Endothelial cell of umbilical vein (primary cell): ENCODE results near the gene TSPAN18. TPM values are rescaled to one million over a fixed set of nuclear protein-coding genes. Genes with fewer than 3 reads are reported as not detected.

Source experiments
- BruUV-seq: library from RNA; stranded (reverse); fragments of 400-500 nt; replicated peaks from 2 replicates; lab custom pipeline; 2021; lab: Mats Ljungman, UMichigan
- CTCF ChIA-PET: fragments of 300-600, 350-600 bp; sonication (Branson Sonifier 250); formaldehyde crosslinking; loops from one replicate; lab custom pipeline; 2021; ENCODE audit warnings: antibody characterized with exemption, inconsistent platforms; lab: Charles Lee
- POLR2A ChIA-PET: fragments of 300-600, 350-600 bp; sonication (Branson Sonifier 250); formaldehyde crosslinking; loops from one replicate; lab custom pipeline; 2021; ENCODE audit warnings: antibody characterized with exemption, inconsistent platforms; lab: Charles Lee
- DNase-seq: peaks from one replicate; pipeline ENCODE4 v3.0.0-alpha.2; 2011; ENCODE audit warnings: low read depth, low spot score
- FAIRE-seq: peaks from 2 replicates; lab custom pipeline; 2011; peaks lifted over from hg19 to GRCh38; lab: Jason Lieb, UNC
- H2AFZ ChIP-seq: 2 replicates; pipeline ENCODE4 v1.6.0; 2012; ENCODE audit warnings: low read depth, low read length, control low read depth, inconsistent platforms
- H3K27ac ChIP-seq: 2 replicates; pipeline ENCODE4 v1.5.1; 2011; ENCODE audit warnings: low read depth, mild to moderate bottlenecking, control low read depth, low read length, moderate library complexity; ENCODE audit not compliant: insufficient read depth
- H3K27me3 ChIP-seq, 2 experiments: 2 replicates each; pipeline versions ENCODE4 v1.6.0 to v1.6.1; 2011; ENCODE audit warnings: low read length in 2 of 2, mixed read lengths in 1 of 2; ENCODE audit not compliant: control insufficient read depth in 2 of 2, insufficient read depth in 2 of 2
- H3K36me3 ChIP-seq, 2 experiments: 2 replicates in 1 of 2; 3 replicates in 1 of 2; pipeline ENCODE4 v1.5.1; 2011; ENCODE audit warnings: low read length in 2 of 2, mild to moderate bottlenecking in 1 of 2, moderate library complexity in 1 of 2; ENCODE audit not compliant: control insufficient read depth in 2 of 2, insufficient read depth in 2 of 2; ENCODE audit errors: extremely low read depth in 1 of 2
- H3K4me1 ChIP-seq: 3 replicates; pipeline ENCODE4 v1.5.1; 2011; ENCODE audit warnings: mild to moderate bottlenecking, low read length; ENCODE audit not compliant: control insufficient read depth, insufficient read depth; ENCODE audit errors: extremely low read depth
- H3K4me2 ChIP-seq: 2 replicates; pipeline ENCODE4 v1.6.1; 2011; ENCODE audit warnings: low read length, control low read depth, mixed read lengths; ENCODE audit not compliant: insufficient read depth
- H3K4me3 ChIP-seq, 3 experiments: fragments of 200-600 bp in 1 of 3; sonication (generic), shearing (Covaris generic) in 1 of 3; replicated peaks in 1 of 3; 2 replicates each; pipeline ENCODE4 v1.5.1; 2011 to 2016; ENCODE audit warnings: control low read depth in 3 of 3, low read length in 3 of 3, mild to moderate bottlenecking in 2 of 3, inconsistent platforms in 1 of 3, low read depth in 1 of 3, moderate library complexity in 1 of 3; ENCODE audit not compliant: insufficient read depth in 1 of 3
- H3K79me2 ChIP-seq: 2 replicates; pipeline ENCODE4 v1.6.0; 2012; ENCODE audit warnings: low read length, inconsistent platforms; ENCODE audit not compliant: control insufficient read depth, insufficient read depth
- H3K9ac ChIP-seq: replicated peaks from 2 replicates; pipeline ENCODE3; 2011; ENCODE audit warnings: low read length, control low read depth; ENCODE audit not compliant: insufficient read depth; ENCODE audit errors: extremely low read depth
- H3K9me1 ChIP-seq: replicated peaks from 3 replicates; pipeline ENCODE4 v1.6.0; 2011; ENCODE audit warnings: mild to moderate bottlenecking, low read length; ENCODE audit not compliant: control insufficient read depth, insufficient read depth; ENCODE audit errors: extremely low read depth
- H3K9me3 ChIP-seq: replicated peaks from 2 replicates; pipeline ENCODE4 v1.5.1; 2012; ENCODE audit warnings: low read length, inconsistent platforms; ENCODE audit not compliant: control insufficient read depth, insufficient read depth
- H4K20me1 ChIP-seq: replicated peaks from 2 replicates; pipeline ENCODE3; 2011; ENCODE audit warnings: mild to moderate bottlenecking, low read length; ENCODE audit not compliant: control insufficient read depth, insufficient read depth; ENCODE audit errors: extremely low read depth
- EZH2 ChIP-seq: IDR thresholded peaks from 2 replicates; pipeline ENCODE4 v1.6.1; 2012; ENCODE audit warnings: borderline replicate concordance, low read depth, mild to moderate bottlenecking, moderate library complexity, low read length, inconsistent platforms; ENCODE audit not compliant: severe bottlenecking
- GATA2 ChIP-seq: IDR thresholded peaks from 2 replicates; pipeline ENCODE4 v1.7.0; 2011; ENCODE audit warnings: low read depth, mild to moderate bottlenecking, moderate library complexity, mixed read lengths, low read length; ENCODE audit not compliant: insufficient read length, insufficient read depth
- JUN ChIP-seq: IDR thresholded peaks from 2 replicates; pipeline ENCODE4 v1.6.1; 2011; ENCODE audit warnings: borderline replicate concordance, low read depth; ENCODE audit not compliant: insufficient read length, insufficient read depth
- MAX ChIP-seq: IDR thresholded peaks from 2 replicates; pipeline ENCODE4 v1.6.1; 2011; ENCODE audit not compliant: insufficient read depth, insufficient read length
- MYC ChIP-seq: IDR thresholded peaks from one replicate; pipeline ENCODE4 v1.6.1; 2011; ENCODE audit warnings: mild to moderate bottlenecking, low read depth, low read length
- POLR2A ChIP-seq: IDR thresholded peaks from 2 replicates; pipeline ENCODE4 v1.6.1; 2012; ENCODE audit warnings: low read depth, mild to moderate bottlenecking, control low read depth, low read length
- POLR2AphosphoS5 ChIP-seq: IDR thresholded peaks from 2 replicates; pipeline ENCODE4 v1.6.1; 2012; ENCODE audit warnings: low read depth, mild to moderate bottlenecking, control low read depth, low read length, moderate library complexity; ENCODE audit not compliant: insufficient read depth
- dilution Hi-C: fragments of 300-500 bp; cut with MboI; formaldehyde crosslinking; loops from one replicate; pipeline ENCODE4 v1.15.0; 2019; ENCODE audit warnings: low sequenced_read_pairs; ENCODE audit not compliant: extremely low pct_ligation_motif_present
- intact Hi-C: fragments of 100-400 bp; cut with micrococcal nuclease; formaldehyde crosslinking; loops from one replicate; pipeline ENCODE4 v1.10.0; 2022
- polyA plus RNA-seq, 4 experiments: library from polyadenylated mRNA; depleted of rRNA in 3 of 4; stranded (reverse) in 3 of 4; unstranded in 1 of 4; fragments of >200 nt; gene quantifications; 2 replicates each; pipeline versions ENCODE4 v1.2.1 to v1.2.3, GENCODE V29; 2011 to 2012; ENCODE audit warnings: missing spikeins in 1 of 4
- total RNA-seq: library from RNA; stranded (reverse); gene quantifications from 2 replicates; pipeline ENCODE4 v1.2.3, GENCODE V29; 2021

The TSPAN18 gene
- total and polyA plus RNA-seq, 2 donors (not counting 3 experiments of a cell fraction or from before 2014, with no cell fraction given), result 32.2 to 118 TPM

GRCh38 chr11:44808053-44808753 lies 81.4 kb downstream of the TSPAN18 start:
- Histone ChIP-seq H3K79me2 (no peaks in the 10 kb centered on the region), H4K20me1 (no peaks in the 10 kb centered on the region), H3K36me3 (no peaks in the 10 kb centered on the region), H3K9ac (no peak overlapping the region), H3K4me2 (no peak overlapping the region), H3K9me3 (no peaks in the 10 kb centered on the region), H3K27me3 (peaks cover 6 to 11% of the 10 kb centered on the region in 2 experiments), H3K27ac (no peak overlapping the region), H3K4me1 (peaks cover 11% of the 10 kb centered on the region), H3K4me3 (no peak overlapping the region), H3K9me1 (no peaks in the 10 kb centered on the region), H2AFZ (no peak overlapping the region)
- BruUV-seq, result no TSS peak
- intact Hi-C loops, result no loop called here
- no peak for TF ChIP-seq POLR2AphosphoS5
- TF ChIP-seq POLR2A, result no peak
- no peak for TF ChIP-seq MAX
- dilution Hi-C loops, result no loop called here
- ChIA-PET CTCF (interaction anchor here (1.0 kb wide), 1 partner anchor 20 kb away, joined by 3 read pairs; no protein-coding TSS in a partner anchor), POLR2A (no interaction called here)
- DNase-seq (no peak), FAIRE-seq (no peak)

GRCh38 chr11:44809283-44809682 lies 82.5 kb downstream of the TSPAN18 start:
- intact Hi-C loops (no loop called here), dilution Hi-C loops (no loop called here)
- Histone ChIP-seq H2AFZ (no peak overlapping the region), H3K9me1 (no peaks in the 10 kb centered on the region), H3K4me3 (no peak overlapping the region), H4K20me1 (no peaks in the 10 kb centered on the region), H3K9me3 (no peaks in the 10 kb centered on the region), H3K4me2 (no peak overlapping the region), H3K9ac (no peak overlapping the region), H3K79me2 (no peaks in the 10 kb centered on the region), H3K27me3 (peaks cover 2 to 7% of the 10 kb centered on the region in 2 experiments), H3K27ac (no peak overlapping the region), H3K4me1 (peaks cover 18% of the 10 kb centered on the region), H3K36me3 (no peaks in the 10 kb centered on the region)
- TF ChIP-seq EZH2, result no peak
- no peak for TF ChIP-seq MAX
- TF ChIP-seq GATA2, result no peak
- no peak for TF ChIP-seq MYC
- no peak for TF ChIP-seq POLR2AphosphoS5
- no peak for TF ChIP-seq JUN
- POLR2A ChIA-PET, result no interaction called here
- CTCF ChIA-PET, result interaction anchor here (0.7 to 1.7 kb wide), 4 partner anchors 11 to 151 kb away, joined by 3 to 5 read pairs (median 3); no protein-coding TSS in a partner anchor
- DNase-seq (no peak), FAIRE-seq (no peak)
- no TSS peak for BruUV-seq
